Measurements from ENCODE around the gene ADAM33. TPM values are rescaled to one million over a fixed set of nuclear protein-coding genes. Genes with fewer than 3 reads are reported as not detected.

Gene ADAM33
- total and polyA plus RNA-seq, 2 of the 13 experiments (the other 11 are each of a cell fraction or from before 2014, with no cell fraction given) = not detected

- no peak overlapping the region for H3K9ac ChIP-seq (ENCODE audit: insufficient read depth, low read depth, low read length)
- ChIA-PET POLR2A (no interaction called here), CTCF (ENCODE audit: low intra/inter-chr PET ratio, low total read pairs) (no interaction called here)
- TF ChIP-seq TEAD3 (CRISPR knock-in tag; optimal IDR thresholded peaks at IDR 0.05; ENCODE audit: borderline replicate concordance) (peak; percentile 28), TOPORS (CRISPR knock-in tag; IDR thresholded peaks at IDR 0.05) (0 out of 2 replicates have a peak, but pooled peaks have one; percentile 39), AGO2 (optimal IDR thresholded peaks at IDR 0.05; ENCODE audit: low read depth, low read length) (no peak), ZNF746 (CRISPR knock-in tag; IDR thresholded peaks at IDR 0.05) (0 out of 2 replicates have a peak, but pooled peaks have one; percentile 30), NFAT5 (CRISPR knock-in tag; IDR thresholded peaks at IDR 0.05) (no peak)
- TF ChIP-seq, protein P1, sequence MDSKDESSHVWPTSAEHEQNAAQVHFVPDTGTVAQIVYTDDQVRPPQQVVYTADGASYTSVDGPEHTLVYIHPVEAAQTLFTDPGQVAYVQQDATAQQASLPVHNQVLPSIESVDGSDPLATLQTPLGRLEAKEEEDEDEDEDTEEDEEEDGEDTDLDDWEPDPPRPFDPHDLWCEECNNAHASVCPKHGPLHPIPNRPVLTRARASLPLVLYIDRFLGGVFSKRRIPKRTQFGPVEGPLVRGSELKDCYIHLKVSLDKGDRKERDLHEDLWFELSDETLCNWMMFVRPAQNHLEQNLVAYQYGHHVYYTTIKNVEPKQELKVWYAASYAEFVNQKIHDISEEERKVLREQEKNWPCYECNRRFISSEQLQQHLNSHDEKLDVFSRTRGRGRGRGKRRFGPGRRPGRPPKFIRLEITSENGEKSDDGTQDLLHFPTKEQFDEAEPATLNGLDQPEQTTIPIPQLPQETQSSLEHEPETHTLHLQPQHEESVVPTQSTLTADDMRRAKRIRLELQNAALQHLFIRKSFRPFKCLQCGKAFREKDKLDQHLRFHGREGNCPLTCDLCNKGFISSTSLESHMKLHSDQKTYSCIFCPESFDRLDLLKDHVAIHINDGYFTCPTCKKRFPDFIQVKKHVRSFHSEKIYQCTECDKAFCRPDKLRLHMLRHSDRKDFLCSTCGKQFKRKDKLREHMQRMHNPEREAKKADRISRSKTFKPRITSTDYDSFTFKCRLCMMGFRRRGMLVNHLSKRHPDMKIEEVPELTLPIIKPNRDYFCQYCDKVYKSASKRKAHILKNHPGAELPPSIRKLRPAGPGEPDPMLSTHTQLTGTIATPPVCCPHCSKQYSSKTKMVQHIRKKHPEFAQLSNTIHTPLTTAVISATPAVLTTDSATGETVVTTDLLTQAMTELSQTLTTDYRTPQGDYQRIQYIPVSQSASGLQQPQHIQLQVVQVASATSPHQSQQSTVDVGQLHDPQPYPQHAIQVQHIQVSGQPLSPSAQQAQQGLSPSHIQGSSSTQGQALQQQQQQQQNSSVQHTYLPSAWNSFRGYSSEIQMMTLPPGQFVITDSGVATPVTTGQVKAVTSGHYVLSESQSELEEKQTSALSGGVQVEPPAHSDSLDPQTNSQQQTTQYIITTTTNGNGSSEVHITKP (CRISPR knock-in tag; IDR thresholded peaks at IDR 0.05; ENCODE audit: low read depth) = no peak
- intact Hi-C loops (cut with micrococcal nuclease; ENCODE audit: unreplicated experiment) = no loop called here
- peak; percentile 3; the same call in 2 of the 3 replicates for ATAC-seq
- H3K27me3 ChIP-seq (ENCODE audit: control insufficient read depth in 1 of 2, insufficient read depth in 2 of 2, low read length in 2 of 2) = no peaks in the 10 kb centered on the region
- no peaks in the 10 kb centered on the region for H4K20me1 ChIP-seq (ENCODE audit: insufficient read depth, low read length)
- H3K4me2 ChIP-seq (ENCODE audit: low read depth, low read length) = peak overlapping the region; percentile 18; the same call in 1 of the 2 replicates
- no peak overlapping the region for H3K27ac ChIP-seq (ENCODE audit: extremely low read length, insufficient read depth, low read length)
- peaks cover 2 to 8% of the 10 kb centered on the region in 2 experiments; a peak in 2 of 5 replicates for H3K36me3 ChIP-seq (replicated peaks in 1 of 2; ENCODE audit: control insufficient read depth in 1 of 2, insufficient read depth in 2 of 2, low read length in 2 of 2)
- 3% methylated on average over 2 of the region's 2 CpGs for WGBS (ENCODE audit: low lambda C conversion rate)
- peaks cover 37% of the 10 kb centered on the region for H3K4me1 ChIP-seq (ENCODE audit: insufficient read depth, low read length)
- BruUV-seq (replicated peaks) = no TSS peak
- no peak for DNase-seq (ENCODE audit: low spot score)
- no peaks in the 10 kb centered on the region for H3K9me3 ChIP-seq (ENCODE audit: low read length)
- H3K4me3 ChIP-seq (replicated peaks in 1 of 3; ENCODE audit: insufficient read depth in 1 of 3, low read depth in 2 of 3, low read length in 3 of 3) = no peak overlapping the region
- H3K79me2 ChIP-seq (ENCODE audit: insufficient read depth, low read length) = no peaks in the 10 kb centered on the region
- FAIRE-seq = no peak
- in situ Hi-C loops (cut with HindIII; ENCODE audit: extremely low pct_ligation_motif_present, low pct_unique_long_range_greater_than_20kb) = no loop called here
- H2AFZ ChIP-seq (ENCODE audit: low read length) = no peak overlapping the region
Measured at GRCh38 chr20:3653921-3654320, 27.9 kb downstream of the ADAM33 start.
